H1 (cell line): ENCODE measurements around the gene MUC4.

Source experiments
- EGR1 ChIP-seq: IDR thresholded peaks from 2 replicates; pipeline ENCODE4 v1.6.1; 2011; ENCODE audit warnings: low read depth, low read length, borderline replicate concordance
- EP300 ChIP-seq, 2 experiments: IDR thresholded peaks; 1 replicate in 1 of 2; 2 replicates in 1 of 2; pipeline ENCODE4 v1.6.1; 2011 to 2012; ENCODE audit warnings: low read depth in 2 of 2, low read length in 2 of 2, mild to moderate bottlenecking in 2 of 2, borderline replicate concordance in 1 of 2, inconsistent platforms in 1 of 2, moderate library complexity in 1 of 2
- EZH2 ChIP-seq: fragments of 200-600 bp; sonication (generic); IDR thresholded peaks from 2 replicates; pipeline ENCODE4 v1.7.1; 2012; ENCODE audit warnings: low read depth, mild to moderate bottlenecking, moderate library complexity, low read length, inconsistent platforms; ENCODE audit not compliant: severe bottlenecking
- GABPA ChIP-seq: IDR thresholded peaks from 2 replicates; pipeline ENCODE4 v1.6.1; 2011; ENCODE audit warnings: mild to moderate bottlenecking, low read length, moderate library complexity, borderline replicate concordance; ENCODE audit not compliant: insufficient read depth
- PHF8 ChIP-seq: fragments of 200-600 bp; sonication (generic); conservative IDR thresholded peaks from 2 replicates; pipeline ENCODE4 v1.7.1; 2012; ENCODE audit warnings: low read depth, mild to moderate bottlenecking, inconsistent platforms, low read length, moderate library complexity
- POLR2A ChIP-seq, 2 experiments: IDR thresholded peaks; 1 replicate in 1 of 2; 2 replicates in 1 of 2; pipeline ENCODE4 v1.6.1; 2011; ENCODE audit warnings: low read depth in 2 of 2, low read length in 2 of 2, mild to moderate bottlenecking in 2 of 2; ENCODE audit errors: control extremely low read depth in 1 of 2
- SIX5 ChIP-seq: IDR thresholded peaks from 2 replicates; pipeline ENCODE4 v1.6.1; 2011; ENCODE audit warnings: mild to moderate bottlenecking, low read depth, low read length
- TAF1 ChIP-seq: IDR thresholded peaks from 2 replicates; pipeline ENCODE4 v1.6.1; 2011; ENCODE audit warnings: mild to moderate bottlenecking, low read depth, low read length
- TBP ChIP-seq: IDR thresholded peaks from 2 replicates; pipeline ENCODE4 v1.6.1; 2011; ENCODE audit warnings: low read depth, low read length, improper control_type of control experiment
- TF ChIP-seq, protein P1 (sequence below): IDR thresholded peaks from 2 replicates; pipeline ENCODE4 v1.6.1; 2012; ENCODE audit warnings: inconsistent platforms
- TF ChIP-seq, protein P2 (sequence below), 3 experiments: IDR thresholded peaks; 1 replicate in 2 of 3; 2 replicates in 1 of 3; pipeline versions ENCODE4 v1.5.1 to v1.6.1; 2011; ENCODE audit warnings: low read length in 3 of 3, mild to moderate bottlenecking in 3 of 3, inconsistent platforms in 2 of 3, low read depth in 1 of 3, moderate library complexity in 1 of 3; ENCODE audit not compliant: insufficient read depth in 1 of 3; ENCODE audit errors: control extremely low read depth in 1 of 3

DNA sequence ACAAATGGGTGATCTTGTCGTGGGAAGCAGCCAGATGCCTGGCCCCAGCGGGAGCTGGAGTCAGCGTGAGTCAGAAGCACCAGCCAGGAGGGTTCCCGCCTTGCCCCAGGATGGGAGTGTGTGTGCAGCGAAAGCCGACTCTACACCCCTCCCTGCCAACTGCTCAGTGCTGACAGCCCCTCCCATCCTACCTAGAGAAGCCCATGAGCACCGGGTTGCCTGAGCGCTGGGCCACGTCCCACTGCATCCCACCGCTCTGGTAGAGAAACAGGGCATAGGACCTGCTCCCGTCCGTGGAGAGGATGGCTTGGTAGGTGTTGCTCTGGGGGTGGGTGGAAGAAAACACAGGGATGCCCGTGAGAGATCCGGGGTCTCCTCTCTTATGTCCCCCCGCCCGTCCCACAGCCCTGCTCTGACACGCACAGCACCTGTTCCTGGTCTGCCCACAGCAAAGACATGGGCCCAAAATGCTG lies 42.9 kb downstream of the MUC4 start:
- TF ChIP-seq TAF1 (no peak), TBP (no peak), PHF8 (no peak), EGR1 (no peak), POLR2A (IDR thresholded peaks at IDR 0.05; ENCODE audit: control extremely low read depth in 1 of 2, low read depth in 2 of 2, low read length in 2 of 2) (no peak), GABPA (no peak), SIX5 (no peak), EP300 (IDR thresholded peaks at IDR 0.05; ENCODE audit: borderline replicate concordance in 1 of 2, low read depth in 2 of 2, low read length in 2 of 2) (no peak), EZH2 (no peak)
- TF ChIP-seq, protein P1, sequence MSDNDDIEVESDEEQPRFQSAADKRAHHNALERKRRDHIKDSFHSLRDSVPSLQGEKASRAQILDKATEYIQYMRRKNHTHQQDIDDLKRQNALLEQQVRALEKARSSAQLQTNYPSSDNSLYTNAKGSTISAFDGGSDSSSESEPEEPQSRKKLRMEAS = no peak
- TF ChIP-seq, protein P2, sequence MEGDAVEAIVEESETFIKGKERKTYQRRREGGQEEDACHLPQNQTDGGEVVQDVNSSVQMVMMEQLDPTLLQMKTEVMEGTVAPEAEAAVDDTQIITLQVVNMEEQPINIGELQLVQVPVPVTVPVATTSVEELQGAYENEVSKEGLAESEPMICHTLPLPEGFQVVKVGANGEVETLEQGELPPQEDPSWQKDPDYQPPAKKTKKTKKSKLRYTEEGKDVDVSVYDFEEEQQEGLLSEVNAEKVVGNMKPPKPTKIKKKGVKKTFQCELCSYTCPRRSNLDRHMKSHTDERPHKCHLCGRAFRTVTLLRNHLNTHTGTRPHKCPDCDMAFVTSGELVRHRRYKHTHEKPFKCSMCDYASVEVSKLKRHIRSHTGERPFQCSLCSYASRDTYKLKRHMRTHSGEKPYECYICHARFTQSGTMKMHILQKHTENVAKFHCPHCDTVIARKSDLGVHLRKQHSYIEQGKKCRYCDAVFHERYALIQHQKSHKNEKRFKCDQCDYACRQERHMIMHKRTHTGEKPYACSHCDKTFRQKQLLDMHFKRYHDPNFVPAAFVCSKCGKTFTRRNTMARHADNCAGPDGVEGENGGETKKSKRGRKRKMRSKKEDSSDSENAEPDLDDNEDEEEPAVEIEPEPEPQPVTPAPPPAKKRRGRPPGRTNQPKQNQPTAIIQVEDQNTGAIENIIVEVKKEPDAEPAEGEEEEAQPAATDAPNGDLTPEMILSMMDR (IDR thresholded peaks at IDR 0.05; ENCODE audit: control extremely low read depth in 1 of 3, insufficient read depth in 1 of 3, low read depth in 1 of 3, low read length in 3 of 3) = no peak
